CD4-positive, alpha-beta T cell treated with Interleukin-21 for 1 hour (primary cell): Measurements from ENCODE around the gene MYO1D.

Experiments used
- DNase-seq: peaks from one replicate; pipeline ENCODE4 v3.0.0-alpha.2; 2020

Gene MYO1D

GRCh38 chr17:32444301-32445073 lies 432.4 kb downstream of the MYO1D start, which contains the start of gene PSMD11:
Gene PSMD11 (plus strand): TSS chr17:32444510. CDS start chr17:32444524, 14 bp downstream.
- DNase-seq: peak; percentile 99

GRCh38 chr17:32443827-32444300 lies 433.1 kb downstream of the MYO1D start:
- DNase-seq: no peak
